Activated CD4-positive, alpha-beta T cell treated with anti-CD3 and anti-CD28 coated beads, Interleukin-2, amount 50 U/mL, for 4 hours (primary cell): Measurements from ENCODE around the gene C6orf47.

ENCODE experiments used
- DNase-seq, 2 experiments: peaks; one replicate each; pipeline ENCODE4 v3.0.0-alpha.2; 2020

The C6orf47 gene

GRCh38 chr6:31658983-31659648 lies 1.5 kb downstream of the C6orf47 start:
- DNase-seq = no peak

- DNase-seq = no peak
These were observed 2.4 kb downstream of the C6orf47 start for GRCh38 chr6:31658158-31658688.

GRCh38 chr6:31657406-31658157 lies 3.0 kb downstream of the C6orf47 start:
- no peak for DNase-seq

GRCh38 chr6:31655349-31656237 lies 5.0 kb downstream of the C6orf47 start, which contains the start of gene APOM:
APOM (plus strand) TSS chr6:31655894; CDS start chr6:31655967, 73 bp downstream.
- DNase-seq = no peak

- DNase-seq = no peak
These were observed 5.8 kb downstream of the C6orf47 start for GRCh38 chr6:31654574-31655348.

GRCh38 chr6:31652925-31653724 lies 7.5 kb downstream of the C6orf47 start:
- DNase-seq = peak in 1 of 2 experiments; percentile 84

- DNase-seq = no peak
These were observed 8.9 kb downstream of the C6orf47 start for GRCh38 chr6:31651602-31652191.

- DNase-seq = no peak
These were observed 15.3 kb downstream of the C6orf47 start for GRCh38 chr6:31645325-31645724.

- DNase-seq = no peak
These were observed 16.6 kb downstream of the C6orf47 start for GRCh38 chr6:31643818-31644454.

- no peak for DNase-seq
These were observed 17.6 kb downstream of the C6orf47 start for GRCh38 chr6:31642798-31643570.

GRCh38 chr6:31641370-31641769 lies 19.2 kb downstream of the C6orf47 start:
- DNase-seq = no peak

GRCh38 chr6:31640612-31641011 lies 20.0 kb downstream of the C6orf47 start:
- no peak for DNase-seq

GRCh38 chr6:31639449-31639861 lies 21.1 kb downstream of the C6orf47 start:
- DNase-seq = peak; percentile 25 to 27

- no peak for DNase-seq
These were observed 21.5 kb downstream of the C6orf47 start for GRCh38 chr6:31639043-31639442.

GRCh38 chr6:31636698-31637596 lies 23.6 kb downstream of the C6orf47 start:
- no peak for DNase-seq

GRCh38 chr6:31634969-31635575 lies 25.5 kb downstream of the C6orf47 start:
- DNase-seq = no peak

GRCh38 chr6:31634131-31634530 lies 26.4 kb downstream of the C6orf47 start:
- DNase-seq = no peak

- DNase-seq = no peak
These were observed 27.1 kb downstream of the C6orf47 start for GRCh38 chr6:31633447-31633846.
